OCI-LY1 (cell line): ENCODE results near the gene CLIP3.

Experiments used
- CTCF ChIP-seq: fragments of 200-600 bp; sonication (generic), shearing (Covaris generic); IDR thresholded peaks from 2 replicates; pipeline ENCODE4 v1.5.1; 2017; ENCODE audit warnings: mild to moderate bottlenecking, antibody characterized with exemption, low read length, moderate library complexity, mixed read lengths
- EZH2 ChIP-seq: fragments of 200-600 bp; sonication (generic), shearing (Covaris generic); IDR thresholded peaks from 2 replicates; pipeline ENCODE4 v1.8.0; 2017; ENCODE audit warnings: borderline replicate concordance, mixed run types, mild to moderate bottlenecking, antibody characterized with exemption, low read length, moderate library complexity, mixed read lengths

GRCh38 chr19:35983177-35983576 lies 49.5 kb downstream of the CLIP3 start:
- no peak for TF ChIP-seq CTCF
- TF ChIP-seq EZH2: no peak
